GM18519 (cell line): Measurements from ENCODE around the gene FAH.

ENCODE experiments used
- ATAC-seq: cut with Tn5 transposase; IDR thresholded peaks from one replicate; pipeline ENCODE4 v1.9.1; 2021; ENCODE audit warnings: mild to moderate bottlenecking, moderate library complexity; ENCODE audit not compliant: unreplicated experiment, low FRiP score

The FAH gene

GRCh38 chr15:80191897-80192595, 39.2 kb downstream of the FAH start:
- no peak for ATAC-seq

GRCh38 chr15:80194186-80194585, 41.4 kb downstream of the FAH start:
- no peak for ATAC-seq

GRCh38 chr15:80194914-80195313, 42.1 kb downstream of the FAH start:
- ATAC-seq: no peak

- ATAC-seq: no peak
Observed at GRCh38 chr15:80199366-80199765, 46.6 kb downstream of the FAH start.

- no peak for ATAC-seq
Observed at GRCh38 chr15:80199869-80200268, 47.1 kb downstream of the FAH start.

- ATAC-seq: no peak
Observed at GRCh38 chr15:80201256-80202015, 48.6 kb downstream of the FAH start.

- no peak for ATAC-seq
Observed at GRCh38 chr15:80202016-80202315, 49.2 kb downstream of the FAH start.

GRCh38 chr15:80202641-80203360, 50.0 kb downstream of the FAH start:
- no peak for ATAC-seq

GRCh38 chr15:80203361-80203885, 50.6 kb downstream of the FAH start:
- no peak for ATAC-seq

GRCh38 chr15:80204231-80204630, 51.4 kb downstream of the FAH start:
- ATAC-seq: no peak

- no peak for ATAC-seq
Observed at GRCh38 chr15:80207887-80208286, 55.1 kb downstream of the FAH start.

GRCh38 chr15:80208758-80209734, 56.2 kb downstream of the FAH start:
- no peak for ATAC-seq

- no peak for ATAC-seq
Observed at GRCh38 chr15:80210611-80211573, 58.1 kb downstream of the FAH start.

GRCh38 chr15:80211976-80212375, 59.2 kb downstream of the FAH start:
- no peak for ATAC-seq

GRCh38 chr15:80214910-80215309, 62.1 kb downstream of the FAH start:
- no peak for ATAC-seq

GRCh38 chr15:80216141-80216540, 63.3 kb downstream of the FAH start:
- no peak for ATAC-seq

GRCh38 chr15:80216911-80217310, 64.1 kb downstream of the FAH start:
- ATAC-seq: no peak

GRCh38 chr15:80217327-80217900, 64.6 kb downstream of the FAH start:
- ATAC-seq: no peak

- ATAC-seq: no peak
Observed at GRCh38 chr15:80219955-80220354, 67.2 kb downstream of the FAH start.
